ENCODE results near the gene CLEC14A. TPM values are rescaled to one million over a fixed set of nuclear protein-coding genes. Genes with fewer than 3 reads are reported as not detected.

Gene CLEC14A
- total and polyA plus RNA-seq, 11 donors: 20.6 to 61.7 (median 31.3) TPM

DNA sequence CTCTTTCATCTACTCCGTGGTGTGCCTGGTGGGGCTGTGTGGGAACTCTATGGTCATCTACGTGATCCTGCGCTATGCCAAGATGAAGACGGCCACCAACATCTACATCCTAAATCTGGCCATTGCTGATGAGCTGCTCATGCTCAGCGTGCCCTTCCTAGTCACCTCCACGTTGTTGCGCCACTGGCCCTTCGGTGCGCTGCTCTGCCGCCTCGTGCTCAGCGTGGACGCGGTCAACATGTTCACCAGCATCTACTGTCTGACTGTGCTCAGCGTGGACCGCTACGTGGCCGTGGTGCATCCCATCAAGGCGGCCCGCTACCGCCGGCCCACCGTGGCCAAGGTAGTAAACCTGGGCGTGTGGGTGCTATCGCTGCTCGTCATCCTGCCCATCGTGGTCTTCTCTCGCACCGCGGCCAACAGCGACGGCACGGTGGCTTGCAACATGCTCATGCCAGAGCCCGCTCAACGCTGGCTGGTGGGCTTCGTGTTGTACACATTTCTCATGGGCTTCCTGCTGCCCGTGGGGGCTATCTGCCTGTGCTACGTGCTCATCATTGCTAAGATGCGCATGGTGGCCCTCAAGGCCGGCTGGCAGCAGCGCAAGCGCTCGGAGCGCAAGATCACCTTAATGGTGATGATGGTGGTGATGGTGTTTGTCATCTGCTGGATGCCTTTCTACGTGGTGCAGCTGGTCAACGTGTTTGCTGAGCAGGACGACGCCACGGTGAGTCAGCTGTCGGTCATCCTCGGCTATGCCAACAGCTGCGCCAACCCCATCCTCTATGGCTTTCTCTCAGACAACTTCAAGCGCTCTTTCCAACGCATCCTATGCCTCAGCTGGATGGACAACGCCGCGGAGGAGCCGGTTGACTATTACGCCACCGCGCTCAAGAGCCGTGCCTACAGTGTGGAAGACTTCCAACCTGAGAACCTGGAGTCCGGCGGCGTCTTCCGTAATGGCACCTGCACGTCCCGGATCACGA, 46.0 kb downstream of the CLEC14A start:
- peak in 3 of 4 donors; percentile 16 to 29 (median 24) for ATAC-seq
- peak in 2 of 5 donors; percentile 9 to 60 for DNase-seq
- TF ChIP-seq POLR2A (IDR thresholded peaks at IDR 0.05): no peak
- TF ChIP-seq, protein P1, sequence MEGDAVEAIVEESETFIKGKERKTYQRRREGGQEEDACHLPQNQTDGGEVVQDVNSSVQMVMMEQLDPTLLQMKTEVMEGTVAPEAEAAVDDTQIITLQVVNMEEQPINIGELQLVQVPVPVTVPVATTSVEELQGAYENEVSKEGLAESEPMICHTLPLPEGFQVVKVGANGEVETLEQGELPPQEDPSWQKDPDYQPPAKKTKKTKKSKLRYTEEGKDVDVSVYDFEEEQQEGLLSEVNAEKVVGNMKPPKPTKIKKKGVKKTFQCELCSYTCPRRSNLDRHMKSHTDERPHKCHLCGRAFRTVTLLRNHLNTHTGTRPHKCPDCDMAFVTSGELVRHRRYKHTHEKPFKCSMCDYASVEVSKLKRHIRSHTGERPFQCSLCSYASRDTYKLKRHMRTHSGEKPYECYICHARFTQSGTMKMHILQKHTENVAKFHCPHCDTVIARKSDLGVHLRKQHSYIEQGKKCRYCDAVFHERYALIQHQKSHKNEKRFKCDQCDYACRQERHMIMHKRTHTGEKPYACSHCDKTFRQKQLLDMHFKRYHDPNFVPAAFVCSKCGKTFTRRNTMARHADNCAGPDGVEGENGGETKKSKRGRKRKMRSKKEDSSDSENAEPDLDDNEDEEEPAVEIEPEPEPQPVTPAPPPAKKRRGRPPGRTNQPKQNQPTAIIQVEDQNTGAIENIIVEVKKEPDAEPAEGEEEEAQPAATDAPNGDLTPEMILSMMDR (IDR thresholded peaks at IDR 0.05): no peak
- WGBS, 4 donors: 5 to 12% (median 7%) methylated on average over 52 to 69 of the region's 69 CpGs
- H3K9me3 ChIP-seq: peaks cover 0 to 11% (median 1%) of the 10 kb centered on the region in 12 donors
- intact Hi-C loops (cut with DNase I): loop anchor here in 3 of 10 donors (5.0 to 10.0 kb wide), 3 partner anchors 42 to 305 kb away; partner anchors contain the start of gene CLEC14A (in 1 of the 3)
- no peaks in the 10 kb centered on the region for H3K36me3 ChIP-seq
- peak overlapping the region; percentile 16 to 61 (median 55) for H3K4me3 ChIP-seq
- H3K27me3 ChIP-seq: peaks cover 0 to 58% (median 38%) of the 10 kb centered on the region in 9 donors
- peak overlapping the region in 1 of 12 donors; percentile 29 for H3K27ac ChIP-seq
- peaks cover 0 to 30% (median 5%) of the 10 kb centered on the region in 12 donors for H3K4me1 ChIP-seq

DNA sequence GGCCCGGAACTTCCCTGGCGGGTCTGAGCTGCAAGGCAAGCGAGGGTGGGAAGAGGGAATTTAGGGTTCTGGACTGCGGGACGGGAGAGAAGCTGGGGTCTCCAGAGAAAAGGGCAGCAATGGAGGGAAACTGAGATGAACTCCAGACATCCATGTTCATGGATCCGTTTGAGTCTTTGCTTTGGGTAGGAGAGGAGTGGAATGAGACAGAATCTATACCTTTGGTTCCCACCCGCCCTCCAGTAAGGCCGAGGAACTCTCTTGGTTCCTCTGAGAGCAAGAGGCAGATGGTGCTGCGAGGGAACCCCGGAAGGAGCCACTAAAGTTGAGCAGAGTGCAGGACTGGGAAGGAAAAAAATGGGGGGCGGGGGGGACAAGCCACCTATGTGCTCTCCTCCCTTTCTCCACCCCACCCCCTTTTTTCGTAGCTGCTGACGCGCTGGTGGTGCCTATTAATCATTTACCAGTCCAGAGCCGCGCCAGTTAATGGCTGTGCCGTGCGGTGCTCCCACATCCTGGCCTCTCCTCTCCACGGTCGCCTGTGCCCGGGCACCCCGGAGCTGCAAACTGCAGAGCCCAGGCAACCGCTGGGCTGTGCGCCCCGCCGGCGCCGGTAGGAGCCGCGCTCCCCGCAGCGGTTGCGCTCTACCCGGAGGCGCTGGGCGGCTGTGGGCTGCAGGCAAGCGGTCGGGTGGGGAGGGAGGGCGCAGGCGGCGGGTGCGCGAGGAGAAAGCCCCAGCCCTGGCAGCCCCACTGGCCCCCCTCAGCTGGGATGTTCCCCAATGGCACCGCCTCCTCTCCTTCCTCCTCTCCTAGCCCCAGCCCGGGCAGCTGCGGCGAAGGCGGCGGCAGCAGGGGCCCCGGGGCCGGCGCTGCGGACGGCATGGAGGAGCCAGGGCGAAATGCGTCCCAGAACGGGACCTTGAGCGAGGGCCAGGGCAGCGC, 47.0 kb downstream of the CLEC14A start:
- Histone ChIP-seq H3K4me1 (peaks cover 0 to 30% (median 5%) of the 10 kb centered on the region in 12 donors), H3K27ac (peak overlapping the region in 1 of 12 donors; percentile 29), H3K36me3 (no peaks in the 10 kb centered on the region), H3K4me3 (peak overlapping the region; percentile 16 to 61 (median 55)), H3K27me3 (peaks cover 0 to 58% (median 38%) of the 10 kb centered on the region in 9 donors), H3K9me3 (peaks cover 0 to 11% (median 1%) of the 10 kb centered on the region in 12 donors)
- WGBS, 4 donors: 1 to 2% (median 2%) methylated on average over 28 to 59 of the region's 59 CpGs
- intact Hi-C loops (cut with DNase I): loop anchor here in 1 of 10 donors (10.0 kb wide), 1 partner anchor 304 kb away; no protein-coding TSS in a partner anchor
- TF ChIP-seq, protein P1 (IDR thresholded peaks at IDR 0.05): peak in 7 of 12 donors; percentile 7 to 33 (median 15)
- no peak for TF ChIP-seq POLR2A (IDR thresholded peaks at IDR 0.05)
- DNase-seq (peak in 3 of 5 donors; percentile 11 to 56 (median 20)), ATAC-seq (peak in 3 of 4 donors; percentile 65 to 77 (median 70))

- Histone ChIP-seq H3K9me3 (peaks cover 0 to 11% (median 1%) of the 10 kb centered on the region in 12 donors), H3K27ac (peak within 1 kb of the TSS in 1 of 12 donors; percentile 22), H3K4me3 (peak within 1 kb of the TSS; percentile 16 to 61 (median 55)), H3K4me1 (peaks cover 0 to 30% (median 5%) of the 10 kb centered on the region in 12 donors), H3K27me3 (peaks cover 0 to 56% (median 38%) of the 10 kb centered on the region in 9 donors), H3K36me3 (no peaks in the 10 kb centered on the region)
- WGBS, 4 donors: 1 to 2% (median 1%) methylated on average over 47 to 49 of the region's 49 CpGs
- ATAC-seq (peak in 1 of 4 donors; percentile 34), DNase-seq (peak in 1 of 5 donors; percentile 8)
- intact Hi-C loops (cut with DNase I): loop anchor here in 1 of 10 donors (10.0 kb wide), 1 partner anchor 303 kb away; no protein-coding TSS in a partner anchor
- no peak for TF ChIP-seq POLR2A (IDR thresholded peaks at IDR 0.05)
- TF ChIP-seq, protein P1 (IDR thresholded peaks at IDR 0.05): no peak
These were observed 47.9 kb downstream of the CLEC14A start, which contains the start of gene SSTR1 for GRCh38 chr14:38207736-38208617. SSTR1 (plus strand) TSS chr14:38207904; CDS start chr14:38209390, 1,486 bp downstream.

All from heart left ventricle (tissue), 16 donors.